HepG2 (cell line): ENCODE measurements around the gene PARVB. TPM values are rescaled to one million over a fixed set of nuclear protein-coding genes. Genes with fewer than 3 reads are reported as not detected.

Experiments used
- ATAC-seq: fragments of 200-7000 bp; cut with Tn5 transposase; 3 replicates; pipeline ENCODE4 v1.9.1; 2020; ENCODE audit warnings: mild to moderate bottlenecking, moderate library complexity
- BruUV-seq: library from RNA; stranded (reverse); fragments of 400-500 nt; replicated peaks from 2 replicates; lab custom pipeline; 2021; lab: Mats Ljungman, UMichigan
- CTCF ChIA-PET: fragments of 300-600 bp; formaldehyde crosslinking; extraction: SDS; loops from one replicate; lab custom pipeline; 2021; ENCODE audit warnings: low total read pairs, inconsistent platforms, low intra/inter-chr PET ratio; lab: Yijun Ruan, JAX
- POLR2A ChIA-PET: fragments of 350-600 bp; sonication (Branson Sonifier 250); formaldehyde crosslinking; loops from one replicate; lab custom pipeline; 2020; ENCODE audit warnings: antibody characterized with exemption, inconsistent platforms; lab: Yijun Ruan, JAX
- DNase-seq: peaks from one replicate; pipeline ENCODE4 v3.0.0-alpha.2; 2015; ENCODE audit warnings: low spot score
- FAIRE-seq: peaks from 3 replicates; lab custom pipeline; 2011; peaks lifted over from hg19 to GRCh38; lab: Jason Lieb, UNC
- H2AFZ ChIP-seq: one replicate; pipeline ENCODE4 v1.6.1; 2011; ENCODE audit warnings: low read length, inconsistent platforms
- H3K27ac ChIP-seq: fragments of 300-600 bp; 3 replicates; pipeline ENCODE4 v1.8.0; 2011; ENCODE audit warnings: mixed run types, mild to moderate bottlenecking, mixed read lengths, low read length, inconsistent platforms; ENCODE audit not compliant: insufficient read depth; ENCODE audit errors: extremely low read length
- H3K27me3 ChIP-seq, 2 experiments: fragments of 200-600 bp in 1 of 2; 2 replicates in 1 of 2; 3 replicates in 1 of 2; pipeline versions ENCODE4 v1.6.0 to v1.8.0; 2011; ENCODE audit warnings: low read length in 2 of 2, mild to moderate bottlenecking in 2 of 2, moderate library complexity in 2 of 2, inconsistent platforms in 1 of 2; ENCODE audit not compliant: insufficient read depth in 2 of 2, control insufficient read depth in 1 of 2
- H3K36me3 ChIP-seq, 2 experiments: fragments of 200-600 bp in 1 of 2; replicated peaks in 1 of 2; 2 replicates in 1 of 2; 3 replicates in 1 of 2; pipeline versions ENCODE4 v1.5.1 to v1.8.0; 2011; ENCODE audit warnings: low read length in 2 of 2, inconsistent platforms in 1 of 2; ENCODE audit not compliant: insufficient read depth in 2 of 2, control insufficient read depth in 1 of 2
- H3K4me1 ChIP-seq: 2 replicates; pipeline ENCODE4 v1.5.1; 2012; ENCODE audit warnings: low read length, inconsistent platforms; ENCODE audit not compliant: insufficient read depth
- H3K4me2 ChIP-seq: 2 replicates; pipeline ENCODE4 v1.6.0; 2011; ENCODE audit warnings: low read depth, low read length, inconsistent platforms
- H3K4me3 ChIP-seq, 3 experiments: fragments of 200-600 bp in 1 of 3; sonication (generic), shearing (Covaris generic) in 1 of 3; replicated peaks in 1 of 3; 2 replicates each; pipeline ENCODE4 v1.5.1; 2011 to 2016; ENCODE audit warnings: low read length in 3 of 3, inconsistent platforms in 2 of 3, low read depth in 2 of 3, mild to moderate bottlenecking in 2 of 3, control low read depth in 1 of 3, mixed read lengths in 1 of 3; ENCODE audit not compliant: insufficient read depth in 1 of 3
- H3K79me2 ChIP-seq: one replicate; pipeline ENCODE4 v1.6.1; 2011; ENCODE audit warnings: low read length, inconsistent platforms; ENCODE audit not compliant: insufficient read depth
- H3K9ac ChIP-seq: 2 replicates; pipeline ENCODE4 v1.6.0; 2011; ENCODE audit warnings: mild to moderate bottlenecking, low read depth, low read length, inconsistent platforms; ENCODE audit not compliant: insufficient read depth
- H3K9me3 ChIP-seq: 2 replicates; pipeline ENCODE4 v1.5.1; 2012; ENCODE audit warnings: mild to moderate bottlenecking, low read length
- H4K20me1 ChIP-seq: 2 replicates; pipeline ENCODE4 v1.6.0; 2011; ENCODE audit warnings: inconsistent platforms, mild to moderate bottlenecking, low read length, moderate library complexity; ENCODE audit not compliant: insufficient read depth
- ATM ChIP-seq: fragments of 450-650 bp; IDR thresholded peaks from 2 replicates; pipeline ENCODE4 v1.7.1; 2017; ENCODE audit warnings: mild to moderate bottlenecking, borderline replicate concordance
- CHCHD3 ChIP-seq: sonication (generic); formaldehyde crosslinking; IDR thresholded peaks from 2 replicates; pipeline ENCODE4 v1.8.0; 2022; ENCODE audit warnings: mild to moderate bottlenecking, missing genetic modification reagents, moderate library complexity
- ELF4 ChIP-seq: sonication (generic); formaldehyde crosslinking; IDR thresholded peaks from 2 replicates; pipeline ENCODE4 v1.5.0; 2020; ENCODE audit warnings: missing genetic modification reagents, mild to moderate bottlenecking, moderate library complexity, borderline replicate concordance
- FOXC1 ChIP-seq: sonication (generic); formaldehyde crosslinking; IDR thresholded peaks from 2 replicates; pipeline ENCODE4 v1.8.0; 2022; ENCODE audit warnings: mild to moderate bottlenecking, missing genetic modification reagents, borderline replicate concordance
- FOXK2 ChIP-seq: fragments of 450-650 bp; IDR thresholded peaks from 2 replicates; pipeline ENCODE4 v1.6.1; 2016
- ZBTB21 ChIP-seq: sonication (generic); formaldehyde crosslinking; IDR thresholded peaks from 2 replicates; pipeline ENCODE4 v1.4.0; 2020; ENCODE audit warnings: missing genetic modification reagents
- ZNF12 ChIP-seq: sonication (generic); formaldehyde crosslinking; IDR thresholded peaks from 2 replicates; pipeline ENCODE4 v1.5.0; 2020; ENCODE audit warnings: missing genetic modification reagents
- ZNF460 ChIP-seq: sonication (generic); formaldehyde crosslinking; IDR thresholded peaks from 2 replicates; pipeline ENCODE4 v1.5.1; 2020; ENCODE audit warnings: missing genetic modification reagents, mild to moderate bottlenecking, borderline replicate concordance
- ZNF569 ChIP-seq: sonication (generic); formaldehyde crosslinking; IDR thresholded peaks from 2 replicates; pipeline ENCODE4 v1.5.0; 2020; ENCODE audit warnings: mild to moderate bottlenecking, missing genetic modification reagents, moderate library complexity, borderline replicate concordance
- WGBS: methylation state at CpG from one replicate; pipeline ENCODE4 v1.1.6; 2017; ENCODE audit warnings: low lambda C conversion rate; 5-methylcytosine and 5-hydroxymethylcytosine counted together
- in situ Hi-C: cut with HindIII; loops from 2 replicates; pipeline ENCODE4 v1.10.0; 2017; ENCODE audit warnings: low pct_unique_long_range_greater_than_20kb; ENCODE audit not compliant: extremely low pct_ligation_motif_present
- intact Hi-C: fragments of 100-400 bp; cut with micrococcal nuclease; formaldehyde crosslinking; loops from one replicate; pipeline ENCODE4 v1.10.0; 2022; ENCODE audit not compliant: unreplicated experiment
- polyA plus RNA-seq, 8 experiments: library from polyadenylated mRNA; depleted of rRNA in 3 of 8; stranded (reverse) in 7 of 8; unstranded in 1 of 8; fragments of >200 nt; fragmentation: Illumina TruSeq in 4 of 8; extraction: Trizol in 4 of 8; gene quantifications; 2 replicates each; pipeline versions ENCODE4 v1.2.1 to v1.2.3, GENCODE V29; 2011 to 2016; ENCODE audit warnings: low read depth in 4 of 8, missing spikeins in 1 of 8, mixed read lengths in 1 of 8; ENCODE audit not compliant: insufficient read depth in 1 of 8
- total RNA-seq, 5 experiments: library from RNA; depleted of rRNA; stranded (reverse); fragments of >200 nt; fragmentation: Illumina TruSeq; extraction: Trizol; gene quantifications; 2 replicates each; pipeline ENCODE4 v1.2.3, GENCODE V29; 2016; ENCODE audit warnings: low read depth in 1 of 5
- TF ChIP-seq, protein P1 (sequence below), 2 experiments: sonication (generic) in 1 of 2; formaldehyde crosslinking in 1 of 2; IDR thresholded peaks; 2 replicates each; pipeline versions ENCODE4 v1.4.0 to v1.6.1; 2018 to 2020; ENCODE audit warnings: missing genetic modification reagents in 2 of 2, borderline replicate concordance in 1 of 2, low read depth in 1 of 2, mild to moderate bottlenecking in 1 of 2, missing biosample characterization in 1 of 2
- TF ChIP-seq, protein P2 (sequence below): sonication (generic); formaldehyde crosslinking; IDR thresholded peaks from 2 replicates; pipeline ENCODE4 v1.4.0; 2020; ENCODE audit warnings: missing genetic modification reagents
- TF ChIP-seq, protein P3 (sequence below): sonication (generic); formaldehyde crosslinking; IDR thresholded peaks from 2 replicates; pipeline ENCODE4 v1.8.0; 2022; ENCODE audit warnings: missing genetic modification reagents, mild to moderate bottlenecking, inconsistent platforms, borderline replicate concordance

PARVB gene
- total and polyA plus RNA-seq, 2 of the 13 experiments (the other 11 are each of a cell fraction or from before 2014, with no cell fraction given), result 0.11 to 0.15 TPM

DNA sequence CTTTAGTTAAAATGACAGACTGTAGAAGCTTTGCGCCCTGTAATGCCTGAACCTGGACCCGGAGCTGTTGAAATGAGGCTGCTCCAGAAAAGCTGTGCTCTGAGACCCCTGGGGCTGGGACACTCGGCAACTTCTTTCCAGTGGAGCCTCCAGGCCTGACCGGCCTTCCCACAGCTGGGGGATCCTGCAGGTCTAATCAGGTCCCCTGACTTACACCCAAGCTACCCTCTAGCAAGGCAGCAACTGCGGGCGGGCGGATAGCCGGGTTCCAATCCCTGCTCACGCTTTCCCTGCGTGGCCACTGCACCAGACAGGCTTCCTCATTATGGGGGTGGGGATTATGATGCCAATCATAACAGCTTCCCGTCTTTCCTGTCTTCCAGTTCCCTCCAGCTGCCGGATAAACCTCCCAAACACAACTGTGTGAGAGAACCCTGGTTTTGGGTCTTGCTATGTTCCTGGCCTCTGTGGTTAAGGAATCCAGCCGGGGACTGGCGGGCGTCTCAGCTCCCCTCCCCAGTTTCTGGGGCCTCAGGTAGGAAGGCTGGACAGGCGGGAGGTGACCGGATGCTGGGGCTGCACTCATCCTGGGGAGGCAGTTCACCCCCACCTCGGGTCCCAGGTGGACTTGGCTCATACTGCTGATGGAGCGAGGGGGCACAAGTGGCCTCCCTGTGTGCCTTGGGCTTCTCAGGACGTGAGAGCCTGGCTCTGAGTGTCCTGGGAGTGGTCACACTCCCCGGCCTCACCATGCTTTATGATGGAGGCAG is 195.2 kb downstream of the PARVB start:
- TF ChIP-seq, protein P1, sequence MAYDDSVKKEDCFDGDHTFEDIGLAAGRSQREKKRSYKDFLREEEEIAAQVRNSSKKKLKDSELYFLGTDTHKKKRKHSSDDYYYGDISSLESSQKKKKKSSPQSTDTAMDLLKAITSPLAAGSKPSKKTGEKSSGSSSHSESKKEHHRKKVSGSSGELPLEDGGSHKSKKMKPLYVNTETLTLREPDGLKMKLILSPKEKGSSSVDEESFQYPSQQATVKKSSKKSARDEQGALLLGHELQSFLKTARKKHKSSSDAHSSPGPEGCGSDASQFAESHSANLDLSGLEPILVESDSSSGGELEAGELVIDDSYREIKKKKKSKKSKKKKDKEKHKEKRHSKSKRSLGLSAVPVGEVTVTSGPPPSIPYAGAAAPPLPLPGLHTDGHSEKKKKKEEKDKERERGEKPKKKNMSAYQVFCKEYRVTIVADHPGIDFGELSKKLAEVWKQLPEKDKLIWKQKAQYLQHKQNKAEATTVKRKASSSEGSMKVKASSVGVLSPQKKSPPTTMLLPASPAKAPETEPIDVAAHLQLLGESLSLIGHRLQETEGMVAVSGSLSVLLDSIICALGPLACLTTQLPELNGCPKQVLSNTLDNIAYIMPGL (CRISPR knock-in tag; IDR thresholded peaks at IDR 0.05; ENCODE audit: borderline replicate concordance in 1 of 2, low read depth in 1 of 2), result no peak
- TF ChIP-seq ZNF12 (CRISPR knock-in tag), result no peak
- no peak for TF ChIP-seq FOXK2
- TF ChIP-seq, protein P2, sequence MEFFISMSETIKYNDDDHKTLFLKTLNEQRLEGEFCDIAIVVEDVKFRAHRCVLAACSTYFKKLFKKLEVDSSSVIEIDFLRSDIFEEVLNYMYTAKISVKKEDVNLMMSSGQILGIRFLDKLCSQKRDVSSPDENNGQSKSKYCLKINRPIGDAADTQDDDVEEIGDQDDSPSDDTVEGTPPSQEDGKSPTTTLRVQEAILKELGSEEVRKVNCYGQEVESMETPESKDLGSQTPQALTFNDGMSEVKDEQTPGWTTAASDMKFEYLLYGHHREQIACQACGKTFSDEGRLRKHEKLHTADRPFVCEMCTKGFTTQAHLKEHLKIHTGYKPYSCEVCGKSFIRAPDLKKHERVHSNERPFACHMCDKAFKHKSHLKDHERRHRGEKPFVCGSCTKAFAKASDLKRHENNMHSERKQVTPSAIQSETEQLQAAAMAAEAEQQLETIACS, result no peak
- no peak for TF ChIP-seq ELF4
- TF ChIP-seq ZNF460 (CRISPR knock-in tag), result no peak
- TF ChIP-seq FOXC1, result no peak
- TF ChIP-seq, protein P3, sequence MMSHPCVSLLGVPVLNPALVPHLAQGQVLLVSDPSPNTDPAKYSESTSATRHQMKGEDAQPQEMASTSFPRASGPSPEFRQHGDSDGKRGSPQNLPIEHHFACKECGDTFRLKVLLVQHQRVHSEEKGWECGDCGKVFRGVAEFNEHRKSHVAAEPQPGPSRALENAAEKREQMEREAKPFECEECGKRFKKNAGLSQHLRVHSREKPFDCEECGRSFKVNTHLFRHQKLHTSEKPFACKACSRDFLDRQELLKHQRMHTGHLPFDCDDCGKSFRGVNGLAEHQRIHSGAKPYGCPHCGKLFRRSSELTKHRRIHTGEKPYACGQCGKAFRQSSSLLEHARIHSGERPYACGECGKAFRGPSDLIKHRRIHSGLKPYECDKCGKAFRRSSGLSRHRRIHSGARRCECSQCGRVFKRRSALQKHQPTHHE, result no peak
- TF ChIP-seq ZBTB21 (CRISPR knock-in tag), result no peak
- no peak for TF ChIP-seq ATM
- TF ChIP-seq ZNF569 (CRISPR knock-in tag), result no peak
- no peak for TF ChIP-seq CHCHD3 (CRISPR knock-in tag)
- no TSS peak for BruUV-seq
- Histone ChIP-seq H3K9ac (no peak overlapping the region), H3K36me3 (no peaks in the 10 kb centered on the region), H3K27me3 (peaks cover 0 to 6% of the 10 kb centered on the region in 2 experiments; a peak in 2 of 5 replicates), H3K4me1 (no peaks in the 10 kb centered on the region), H3K4me2 (no peak overlapping the region), H3K79me2 (no peaks in the 10 kb centered on the region), H3K9me3 (no peaks in the 10 kb centered on the region), H3K27ac (no peak overlapping the region), H3K4me3 (no peak overlapping the region), H2AFZ (no peak overlapping the region), H4K20me1 (no peaks in the 10 kb centered on the region)
- 7% methylated on average over 7 of the region's 21 CpGs for WGBS
- POLR2A ChIA-PET, result no interaction called here
- intact Hi-C loops (no loop called here), in situ Hi-C loops (no loop called here)
- no peak for DNase-seq
- FAIRE-seq, result no peak
- ATAC-seq, result no peak
- CTCF ChIA-PET, result no interaction called here
